Measurements from ENCODE around the gene RBM4. TPM values are rescaled to one million over a fixed set of nuclear protein-coding genes. Genes with fewer than 3 reads are reported as not detected.

Gene RBM4
- total RNA-seq, 4 donors from 2014 or later = 32.4 to 146 (median 94.8) TPM

DNA sequence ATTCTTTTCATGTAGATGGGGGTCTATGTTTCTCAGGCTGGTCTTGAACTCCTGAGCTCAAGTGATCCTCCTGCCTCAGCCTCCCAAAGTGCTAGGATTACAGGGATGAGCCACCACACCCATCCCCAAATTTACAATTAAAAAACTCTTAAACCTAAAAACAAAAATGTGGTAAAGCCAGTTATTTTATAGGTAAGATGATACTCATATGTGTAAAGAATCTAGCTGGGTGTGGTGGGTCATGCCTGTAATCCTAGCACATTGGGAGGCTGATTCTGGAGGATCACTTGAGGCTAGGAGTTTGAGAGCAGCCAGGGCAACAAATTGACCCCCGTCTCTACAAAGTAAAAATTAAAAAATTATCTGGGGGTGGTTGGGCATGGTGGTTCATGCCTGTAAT lies 26.0 kb upstream of the RBM4 start:
- Histone ChIP-seq H3K9me3 (no peaks in the 10 kb centered on the region), H3K27ac (no peak overlapping the region), H3K4me3 (no peak overlapping the region), H3K27me3 (no peaks in the 10 kb centered on the region), H3K36me3 (no peaks in the 10 kb centered on the region), H3K4me1 (peaks cover 0 to 4% of the 10 kb centered on the region in 2 donors)
- TF ChIP-seq, protein P1, sequence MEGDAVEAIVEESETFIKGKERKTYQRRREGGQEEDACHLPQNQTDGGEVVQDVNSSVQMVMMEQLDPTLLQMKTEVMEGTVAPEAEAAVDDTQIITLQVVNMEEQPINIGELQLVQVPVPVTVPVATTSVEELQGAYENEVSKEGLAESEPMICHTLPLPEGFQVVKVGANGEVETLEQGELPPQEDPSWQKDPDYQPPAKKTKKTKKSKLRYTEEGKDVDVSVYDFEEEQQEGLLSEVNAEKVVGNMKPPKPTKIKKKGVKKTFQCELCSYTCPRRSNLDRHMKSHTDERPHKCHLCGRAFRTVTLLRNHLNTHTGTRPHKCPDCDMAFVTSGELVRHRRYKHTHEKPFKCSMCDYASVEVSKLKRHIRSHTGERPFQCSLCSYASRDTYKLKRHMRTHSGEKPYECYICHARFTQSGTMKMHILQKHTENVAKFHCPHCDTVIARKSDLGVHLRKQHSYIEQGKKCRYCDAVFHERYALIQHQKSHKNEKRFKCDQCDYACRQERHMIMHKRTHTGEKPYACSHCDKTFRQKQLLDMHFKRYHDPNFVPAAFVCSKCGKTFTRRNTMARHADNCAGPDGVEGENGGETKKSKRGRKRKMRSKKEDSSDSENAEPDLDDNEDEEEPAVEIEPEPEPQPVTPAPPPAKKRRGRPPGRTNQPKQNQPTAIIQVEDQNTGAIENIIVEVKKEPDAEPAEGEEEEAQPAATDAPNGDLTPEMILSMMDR (IDR thresholded peaks at IDR 0.05) = no peak
- TF ChIP-seq POLR2A (IDR thresholded peaks at IDR 0.05) = no peak
- DNase-seq = no peak
- intact Hi-C loops (cut with DNase I; ENCODE audit: low total_unique reads) = no loop called here

DNA sequence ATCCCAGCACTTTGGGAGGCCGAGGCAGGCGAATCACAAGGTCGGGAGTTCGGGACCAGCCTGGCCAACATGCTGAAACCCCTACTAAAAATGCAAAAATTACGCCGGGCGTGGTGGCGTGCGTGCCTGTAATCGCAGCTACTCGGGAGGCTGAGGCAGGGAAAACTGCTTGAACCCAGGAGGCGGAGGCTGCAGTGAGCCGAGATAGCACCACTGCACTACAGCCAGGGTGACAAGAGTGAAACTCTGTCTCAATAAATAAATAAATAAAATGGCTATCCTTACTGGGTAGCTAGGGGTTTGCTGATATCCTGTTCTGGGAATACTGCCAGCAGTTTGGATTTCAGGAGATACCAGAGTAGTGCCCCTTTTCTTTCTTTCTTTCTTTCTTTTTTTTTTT lies 24.4 kb upstream of the RBM4 start:
- intact Hi-C loops (cut with DNase I; ENCODE audit: low total_unique reads) = no loop called here
- no peaks in the 10 kb centered on the region for H3K9me3 ChIP-seq
- TF ChIP-seq POLR2A (IDR thresholded peaks at IDR 0.05) = no peak
- H3K36me3 ChIP-seq = no peaks in the 10 kb centered on the region
- DNase-seq = no peak
- no peak overlapping the region for H3K27ac ChIP-seq
- no peaks in the 10 kb centered on the region for H3K4me1 ChIP-seq
- H3K4me3 ChIP-seq = no peak overlapping the region
- no peaks in the 10 kb centered on the region for H3K27me3 ChIP-seq

DNA sequence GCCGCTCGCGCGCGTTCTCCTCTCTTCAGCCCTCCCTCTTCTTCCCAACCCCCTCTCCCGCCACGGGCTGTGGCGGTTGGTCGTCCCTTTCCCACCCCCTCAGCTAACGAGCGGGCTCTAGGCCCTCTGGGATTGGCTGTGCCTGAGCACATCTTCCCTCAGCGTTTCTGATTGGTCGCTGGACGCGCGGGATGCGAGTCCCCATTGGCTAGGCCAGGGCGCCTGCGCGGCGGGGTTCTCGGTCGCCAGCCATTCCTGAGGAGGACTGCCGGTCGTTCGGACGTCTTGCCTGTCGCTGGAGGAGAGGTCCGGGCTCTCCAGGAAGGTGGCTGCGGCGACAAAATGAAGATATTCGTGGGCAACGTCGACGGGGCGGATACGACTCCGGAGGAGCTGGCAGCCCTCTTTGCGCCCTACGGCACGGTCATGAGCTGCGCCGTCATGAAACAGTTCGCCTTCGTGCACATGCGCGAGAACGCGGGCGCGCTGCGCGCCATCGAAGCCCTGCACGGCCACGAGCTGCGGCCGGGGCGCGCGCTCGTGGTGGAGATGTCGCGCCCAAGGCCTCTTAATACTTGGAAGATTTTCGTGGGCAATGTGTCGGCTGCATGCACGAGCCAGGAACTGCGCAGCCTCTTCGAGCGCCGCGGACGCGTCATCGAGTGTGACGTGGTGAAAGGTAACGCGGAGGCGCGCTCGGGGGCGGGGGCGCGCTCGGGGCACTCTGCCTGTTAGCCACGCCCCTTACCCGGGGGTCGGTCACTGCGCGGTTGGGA lies 21.9 kb upstream of the RBM4 start, which contains the start of gene RBM14:
Gene RBM14 (plus strand): TSS at position 252 of the 776 bp plus-strand sequence. CDS start 91 bp downstream, at position 343.
- intact Hi-C loops (cut with DNase I; ENCODE audit: low total_unique reads) = no loop called here
- TF ChIP-seq, protein P1 (IDR thresholded peaks at IDR 0.05) = peak in 1 of 4 experiments; percentile 20
- peak; percentile 98 to 100 for TF ChIP-seq POLR2A (IDR thresholded peaks at IDR 0.05)
- peak; percentile 98 for DNase-seq
- H3K27ac ChIP-seq = peak within 1 kb of the TSS; percentile 91 to 97
- H3K36me3 ChIP-seq = no peaks in the 10 kb centered on the region
- H3K4me1 ChIP-seq = peaks cover 0 to 9% of the 10 kb centered on the region in 2 donors
- peak within 1 kb of the TSS; percentile 69 to 89 for H3K4me3 ChIP-seq
- no peaks in the 10 kb centered on the region for H3K27me3 ChIP-seq
- no peaks in the 10 kb centered on the region for H3K9me3 ChIP-seq

DNA sequence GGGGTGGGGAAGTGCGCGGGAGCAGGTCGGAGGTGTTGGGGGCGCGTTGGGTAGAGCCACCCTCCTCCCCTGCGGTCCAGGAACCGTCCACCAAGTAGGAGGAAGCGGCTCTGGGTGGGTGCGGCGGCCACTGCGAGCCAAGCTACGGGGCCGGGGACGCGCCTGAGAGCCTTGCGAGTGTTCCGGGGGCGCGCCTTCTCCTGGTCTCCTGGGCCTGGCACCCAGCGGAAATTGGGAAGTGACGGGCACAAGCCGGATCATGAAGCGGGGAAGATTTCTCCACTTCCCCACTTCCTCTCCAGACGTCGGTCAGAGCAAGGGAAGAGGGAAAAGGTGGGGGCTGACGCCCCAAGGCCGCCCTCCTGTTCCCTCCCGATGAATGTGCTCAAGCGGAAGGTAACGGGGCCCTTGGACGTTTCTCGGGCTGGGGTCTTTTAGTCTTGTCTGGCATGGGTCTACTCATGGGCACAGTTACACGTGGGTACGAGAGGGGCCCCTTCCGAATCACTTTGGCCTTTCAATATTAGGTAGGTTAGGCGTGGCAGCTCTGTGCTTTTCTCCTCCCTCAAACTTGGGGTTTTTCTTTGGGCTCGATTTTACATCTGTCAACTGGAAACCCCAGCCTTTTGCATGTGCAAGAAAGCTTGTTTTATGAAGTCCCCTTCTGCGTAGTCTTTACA lies 21.2 kb upstream of the RBM4 start:
- TF ChIP-seq, protein P1 (IDR thresholded peaks at IDR 0.05) = no peak
- TF ChIP-seq POLR2A (IDR thresholded peaks at IDR 0.05) = no peak
- Histone ChIP-seq H3K4me1 (peaks cover 0 to 9% of the 10 kb centered on the region in 2 donors), H3K27me3 (no peaks in the 10 kb centered on the region), H3K36me3 (no peaks in the 10 kb centered on the region), H3K4me3 (peak overlapping the region; percentile 69 to 89), H3K9me3 (no peaks in the 10 kb centered on the region), H3K27ac (peak overlapping the region; percentile 91 to 97)
- no peak for DNase-seq
- intact Hi-C loops (cut with DNase I; ENCODE audit: low total_unique reads) = no loop called here

DNA sequence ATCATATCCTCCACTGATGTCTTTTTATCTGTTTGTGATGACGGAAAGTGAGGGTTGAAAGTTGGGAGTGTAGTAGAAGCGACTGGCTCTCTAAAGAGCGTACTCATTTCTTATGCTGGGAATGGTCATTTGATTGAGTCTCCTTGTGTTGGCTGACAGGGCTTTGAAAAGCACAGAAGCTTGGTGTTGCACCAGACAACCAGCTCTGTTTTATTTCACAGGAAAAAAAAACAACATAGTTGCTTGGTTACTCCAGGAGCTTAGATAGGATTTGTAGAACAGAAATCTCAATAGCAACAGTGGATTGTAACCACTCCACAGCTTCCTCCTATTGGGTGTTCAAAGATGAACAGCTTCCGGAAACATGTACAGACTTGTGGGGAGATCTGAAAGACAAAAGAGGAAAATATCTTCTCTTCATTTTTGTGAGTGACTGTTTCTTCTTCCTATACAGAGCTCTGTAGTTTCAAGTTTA lies 19.4 kb upstream of the RBM4 start:
- H3K36me3 ChIP-seq = no peaks in the 10 kb centered on the region
- H3K27ac ChIP-seq = peak overlapping the region; percentile 14 to 97
- DNase-seq = no peak
- no peaks in the 10 kb centered on the region for H3K9me3 ChIP-seq
- peaks cover 3 to 9% of the 10 kb centered on the region in 2 donors for H3K4me1 ChIP-seq
- TF ChIP-seq, protein P1 (IDR thresholded peaks at IDR 0.05) = no peak
- no peak for TF ChIP-seq POLR2A (IDR thresholded peaks at IDR 0.05)
- no peaks in the 10 kb centered on the region for H3K27me3 ChIP-seq
- peak overlapping the region in 1 of 2 donors; percentile 69 for H3K4me3 ChIP-seq
- intact Hi-C loops (cut with DNase I; ENCODE audit: low total_unique reads) = no loop called here
